Subcutaneous abdominal adipose tissue (tissue), 5 donors: ENCODE data around the gene VASN.

ENCODE experiments used
- H3K27ac ChIP-seq: one replicate; pipeline ENCODE4 v1.7.0; 2013; ENCODE audit warnings: low read depth, mild to moderate bottlenecking, inconsistent platforms, low read length, moderate library complexity
- H3K27me3 ChIP-seq, 5 donors: one replicate each; pipeline ENCODE4 v1.7.0; 2013; ENCODE audit warnings: low read length in 5 of 5, inconsistent platforms in 1 of 5; ENCODE audit not compliant: control insufficient read depth in 5 of 5, insufficient read depth in 4 of 5
- H3K36me3 ChIP-seq, 5 donors: one replicate each; pipeline ENCODE4 v1.7.0; 2013; ENCODE audit warnings: low read length in 5 of 5; ENCODE audit not compliant: control insufficient read depth in 5 of 5, insufficient read depth in 5 of 5
- H3K4me1 ChIP-seq, 5 donors: one replicate each; pipeline ENCODE4 v1.7.0; 2013; ENCODE audit warnings: low read length in 5 of 5, mild to moderate bottlenecking in 3 of 5, moderate library complexity in 1 of 5; ENCODE audit not compliant: control insufficient read depth in 5 of 5, insufficient read depth in 5 of 5
- H3K4me3 ChIP-seq, 5 donors: one replicate each; pipeline ENCODE4 v1.7.0; 2013; ENCODE audit warnings: low read length in 5 of 5, low read depth in 1 of 5
- H3K9ac ChIP-seq, 5 donors: one replicate each; pipeline ENCODE4 v1.7.0; 2013; ENCODE audit warnings: low read length in 5 of 5, mild to moderate bottlenecking in 4 of 5, moderate library complexity in 3 of 5
- H3K9me3 ChIP-seq, 5 donors: one replicate each; pipeline ENCODE4 v1.7.0; 2013; ENCODE audit warnings: low read length in 5 of 5; ENCODE audit not compliant: control insufficient read depth in 5 of 5
- donor health status: healthy.
- donor health status: healthy.
- donor health status: healthy.
- donor health status: healthy.
- donor health status: healthy.

VASN gene

DNA sequence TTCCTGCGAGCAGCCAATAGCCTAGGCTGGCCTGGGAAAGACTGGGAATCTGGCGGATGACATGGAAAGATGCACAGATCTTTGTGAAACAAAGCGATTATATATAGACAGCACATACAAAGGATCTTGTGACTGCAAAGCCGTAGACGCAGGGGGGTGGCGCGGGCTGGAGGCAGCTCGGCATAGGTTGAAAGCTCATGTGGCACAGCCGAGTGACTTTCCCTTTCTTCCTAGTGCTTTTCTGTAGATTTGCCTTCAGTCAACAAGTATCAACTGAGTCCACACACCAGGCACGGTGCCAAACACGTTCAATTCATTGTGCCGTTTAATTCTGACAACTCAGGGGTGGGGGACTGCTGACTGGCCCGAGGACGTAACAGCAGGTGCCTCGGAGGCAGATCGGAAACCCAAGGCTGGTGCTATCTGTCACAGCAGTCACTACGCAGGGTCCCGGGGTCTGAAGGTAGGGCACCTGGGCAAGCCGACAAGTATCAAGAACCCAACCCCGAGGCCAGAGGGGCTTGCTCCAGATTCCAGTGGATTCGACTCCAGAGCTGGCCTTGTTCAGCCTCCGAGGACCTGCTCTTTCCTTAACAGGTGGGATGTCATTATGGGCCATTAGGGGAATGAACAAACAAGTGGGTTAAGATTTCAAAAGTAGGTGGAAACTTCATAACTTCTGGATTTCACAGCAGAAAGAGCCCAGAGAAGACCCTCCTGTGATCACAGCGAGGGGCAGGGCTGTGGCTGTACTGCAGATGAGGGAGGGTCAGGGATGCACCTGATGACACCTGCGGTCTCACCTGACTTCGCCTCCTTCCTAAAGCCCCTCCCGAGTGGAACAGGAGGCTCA lies 26.4 kb upstream of the VASN start:
- H3K27ac ChIP-seq = no peak overlapping the region
- H3K4me3 ChIP-seq = no peak overlapping the region

DNA sequence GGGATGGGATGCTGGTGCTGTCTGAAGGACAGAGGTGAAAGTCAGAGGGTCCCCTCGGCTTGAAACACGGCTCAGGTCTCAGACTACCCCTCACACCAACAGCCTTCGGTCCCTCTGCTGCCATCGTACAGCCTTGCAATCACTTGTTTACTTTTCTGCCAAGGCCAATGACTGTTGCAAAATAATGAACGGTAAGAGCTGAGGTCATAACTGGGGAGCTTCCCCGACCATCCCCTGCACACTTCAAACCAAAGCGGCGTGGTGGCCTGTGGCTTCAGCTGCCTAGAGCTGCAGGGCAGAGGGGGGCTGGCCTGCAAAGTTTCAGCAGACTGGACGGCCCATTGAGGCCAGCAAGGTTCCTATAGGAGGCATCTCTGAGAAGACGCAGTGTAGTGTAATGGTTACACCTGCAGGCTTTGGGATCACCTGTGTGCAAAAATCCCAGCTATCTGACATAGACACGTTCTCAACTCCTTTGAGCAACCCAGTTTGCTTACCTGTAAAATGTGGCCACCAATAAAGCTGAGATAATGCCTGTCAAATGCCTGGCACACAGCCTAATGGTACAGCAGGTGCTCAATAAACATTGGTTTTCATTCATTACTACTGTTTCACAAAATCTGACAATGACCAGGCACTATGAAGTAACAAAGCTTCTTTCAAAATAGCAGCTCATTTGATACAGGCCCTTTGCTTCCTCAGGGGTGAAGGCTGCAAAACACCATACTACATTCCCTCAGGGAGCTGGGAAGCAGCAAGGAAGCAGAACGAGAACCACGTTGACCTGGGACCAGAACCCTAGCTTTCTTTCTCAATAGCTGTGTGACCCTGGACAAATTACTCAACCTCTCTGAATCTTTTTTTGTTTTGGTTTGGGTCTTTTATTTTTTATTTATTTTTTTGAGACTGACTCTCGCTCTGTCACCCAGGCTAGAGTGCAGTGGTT lies 25.5 kb upstream of the VASN start:
- no peaks in the 10 kb centered on the region for H3K9me3 ChIP-seq
- no peak overlapping the region for H3K4me3 ChIP-seq
- no peaks in the 10 kb centered on the region for H3K27me3 ChIP-seq
- H3K36me3 ChIP-seq = peaks cover 0 to 13% (median 2%) of the 10 kb centered on the region in 5 donors
- no peak overlapping the region for H3K27ac ChIP-seq
- H3K9ac ChIP-seq = no peak overlapping the region
- peaks cover 3 to 43% (median 40%) of the 10 kb centered on the region in 5 donors for H3K4me1 ChIP-seq

More for the DNA sequence above, 26.4 kb upstream of the VASN start:
- H3K27me3 ChIP-seq = no peaks in the 10 kb centered on the region
- H3K4me1 ChIP-seq = peaks cover 3 to 37% (median 34%) of the 10 kb centered on the region in 5 donors
- peaks cover 0 to 22% (median 8%) of the 10 kb centered on the region in 5 donors for H3K36me3 ChIP-seq
- H3K9ac ChIP-seq = no peak overlapping the region
- H3K9me3 ChIP-seq = no peaks in the 10 kb centered on the region

DNA sequence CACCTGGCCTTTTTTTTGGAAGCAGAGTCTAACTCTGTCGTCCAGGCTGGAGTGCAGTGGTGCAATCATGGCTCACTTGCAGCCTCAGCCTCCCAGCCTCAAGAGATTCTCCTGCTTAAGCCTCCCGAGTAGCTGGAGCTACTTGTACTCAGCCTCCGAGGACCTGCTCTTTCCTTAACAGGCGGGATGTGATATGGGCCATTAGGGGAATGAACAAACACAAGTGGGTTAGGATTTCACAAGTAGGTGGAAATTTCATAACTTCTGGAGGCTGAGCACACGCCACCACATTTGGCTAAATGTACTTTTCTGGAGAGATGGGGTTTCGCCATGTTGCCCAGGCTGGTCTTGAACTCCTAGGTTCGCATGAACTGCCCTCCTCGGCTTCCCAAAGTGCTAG lies 24.6 kb upstream of the VASN start:
- H3K9ac ChIP-seq = no peak overlapping the region

DNA sequence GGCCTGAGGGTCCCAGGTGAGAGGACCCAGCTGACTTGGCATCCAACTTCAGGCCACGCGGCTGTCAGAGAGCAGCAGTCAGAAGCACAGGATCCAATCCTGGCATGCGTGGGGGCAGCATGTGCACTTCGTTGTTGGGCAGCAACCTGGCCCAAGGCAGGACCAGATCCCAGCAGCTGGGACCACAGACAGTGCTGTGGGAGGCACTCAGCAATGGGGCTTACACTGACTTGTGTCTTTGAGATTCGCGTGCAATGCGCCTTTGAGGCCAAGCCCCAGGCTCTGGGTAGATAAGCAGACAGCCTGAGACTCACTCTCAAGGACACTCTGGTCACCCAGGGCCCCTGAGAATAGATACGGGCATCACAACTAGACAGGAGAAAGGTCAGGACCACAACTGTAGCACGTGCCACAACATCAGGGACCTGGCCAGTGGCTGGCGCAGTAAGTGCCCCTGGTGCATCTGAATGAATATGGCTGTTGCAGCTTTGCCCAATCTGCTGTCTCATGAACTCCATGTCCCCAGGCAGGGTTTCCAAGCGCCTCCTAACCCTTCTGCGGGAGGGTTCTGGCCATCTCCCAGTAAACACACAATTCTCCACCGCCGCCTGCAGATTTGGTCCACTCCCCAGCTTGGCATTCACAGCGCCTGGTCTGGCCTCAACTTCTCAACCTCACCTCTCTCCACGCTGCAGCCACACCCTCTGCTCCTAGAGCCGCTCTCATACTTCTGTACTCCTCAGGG lies 23.7 kb upstream of the VASN start:
- H3K27ac ChIP-seq = no peak overlapping the region

More for the DNA sequence above, 24.6 kb upstream of the VASN start:
- Histone ChIP-seq H3K4me3 (no peak overlapping the region), H3K27me3 (no peaks in the 10 kb centered on the region), H3K36me3 (peaks cover 0 to 8% (median 0%) of the 10 kb centered on the region in 5 donors), H3K9me3 (no peaks in the 10 kb centered on the region), H3K27ac (no peak overlapping the region), H3K4me1 (peaks cover 3 to 45% (median 43%) of the 10 kb centered on the region in 5 donors)

DNA sequence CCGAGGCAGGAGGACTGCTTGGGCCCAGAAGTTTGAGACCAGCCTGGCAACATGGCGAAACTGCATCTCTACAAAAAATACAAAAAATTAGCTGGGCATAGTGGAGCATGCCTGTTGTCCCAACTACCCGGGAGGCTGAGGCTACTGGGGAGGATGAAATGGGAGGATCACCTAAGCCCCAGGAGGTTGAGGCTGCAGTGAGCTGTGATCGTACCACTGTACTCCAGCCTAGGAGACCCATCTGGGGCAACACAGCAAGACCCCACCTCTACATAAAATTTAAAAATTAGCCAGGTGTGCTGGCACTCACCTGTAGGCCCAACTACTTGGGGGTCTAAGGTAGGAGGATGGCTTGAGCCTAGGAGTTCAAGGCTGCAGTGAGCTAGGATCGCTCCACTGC lies 22.3 kb upstream of the VASN start:
- Histone ChIP-seq H3K36me3 (peaks cover 0 to 9% (median 4%) of the 10 kb centered on the region in 5 donors), H3K27me3 (no peaks in the 10 kb centered on the region), H3K4me3 (no peak overlapping the region), H3K9me3 (no peaks in the 10 kb centered on the region), H3K9ac (no peak overlapping the region), H3K4me1 (peaks cover 3 to 45% (median 39%) of the 10 kb centered on the region in 5 donors), H3K27ac (no peak overlapping the region)

More for the DNA sequence above, 23.7 kb upstream of the VASN start:
- H3K27me3 ChIP-seq = no peaks in the 10 kb centered on the region
- H3K9ac ChIP-seq = no peak overlapping the region
- peaks cover 0 to 8% (median 0%) of the 10 kb centered on the region in 5 donors for H3K36me3 ChIP-seq
- peaks cover 3 to 45% (median 43%) of the 10 kb centered on the region in 5 donors for H3K4me1 ChIP-seq
- H3K4me3 ChIP-seq = no peak overlapping the region
- no peaks in the 10 kb centered on the region for H3K9me3 ChIP-seq

DNA sequence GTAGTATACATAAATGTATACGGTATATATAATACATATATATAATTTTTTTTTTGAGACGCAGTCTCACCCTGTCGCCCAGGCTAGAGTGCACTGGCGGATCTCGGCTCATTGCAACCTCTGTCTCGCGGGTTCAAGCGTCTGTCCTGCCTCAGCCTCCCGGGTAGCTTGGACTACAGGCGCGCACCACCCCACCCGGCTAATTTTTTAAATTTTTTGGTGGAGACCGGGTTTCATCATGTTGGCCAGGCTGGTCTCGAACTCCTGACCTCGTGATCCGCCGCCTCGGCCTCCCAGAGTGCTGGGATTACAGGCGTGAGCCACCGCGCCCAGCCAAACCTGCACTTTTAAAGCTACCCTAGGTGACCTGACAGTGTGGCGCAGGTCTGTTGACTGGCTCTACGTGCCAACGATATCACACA lies 21.3 kb upstream of the VASN start:
- Histone ChIP-seq H3K36me3 (peaks cover 0 to 18% (median 10%) of the 10 kb centered on the region in 5 donors), H3K4me3 (peak overlapping the region; percentile 87 to 96 (median 90)), H3K9ac (peak overlapping the region in 4 of 5 donors; percentile 82 to 98 (median 92)), H3K27me3 (no peaks in the 10 kb centered on the region), H3K9me3 (no peaks in the 10 kb centered on the region), H3K4me1 (peaks cover 3 to 45% (median 39%) of the 10 kb centered on the region in 5 donors), H3K27ac (peak overlapping the region; percentile 74)

DNA sequence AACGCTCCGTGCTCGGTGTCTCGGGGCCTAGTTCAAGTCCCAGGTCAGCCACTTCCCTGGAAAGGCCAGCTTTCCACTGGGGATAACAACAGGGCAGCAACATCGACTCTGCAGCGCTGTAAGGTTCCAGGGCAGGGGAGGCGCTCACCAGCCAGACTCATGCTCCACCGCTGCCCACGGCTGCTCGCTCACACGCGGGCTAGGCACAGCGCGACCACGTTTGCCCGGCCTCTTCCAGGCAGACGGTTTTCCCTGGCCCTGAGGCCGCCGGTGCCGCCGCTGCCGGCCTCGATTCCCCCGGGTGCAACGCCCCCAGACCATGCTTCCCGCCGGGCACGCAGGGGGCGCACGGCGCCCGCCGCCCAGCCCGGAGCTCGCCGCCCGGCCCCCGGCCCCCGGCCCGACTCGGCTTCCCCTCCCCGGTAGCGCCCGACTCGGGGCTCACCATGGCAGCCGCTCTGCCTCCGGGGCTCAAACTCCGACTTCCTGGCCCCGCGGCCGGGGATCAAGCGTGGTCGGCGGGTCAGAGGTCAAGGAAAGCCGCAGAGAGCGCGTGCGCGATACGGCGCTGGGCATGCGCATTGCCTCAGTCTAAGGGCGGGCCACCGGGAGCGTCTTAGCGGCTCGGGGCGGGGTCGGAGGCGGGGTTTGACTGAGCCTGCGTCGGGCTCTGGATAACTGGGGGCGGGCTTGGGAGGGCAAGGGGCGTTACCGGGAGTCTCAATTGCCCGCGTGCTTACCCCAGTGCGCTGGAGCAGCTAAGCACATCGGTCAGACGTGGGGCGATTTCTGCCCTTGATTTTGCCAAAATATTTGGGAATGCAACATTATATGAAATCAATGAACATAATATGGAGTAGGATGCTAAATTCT lies 20.6 kb upstream of the VASN start, which contains the start of gene PAM16:
TSS of gene PAM16 (minus strand) at position 535 of the 873 bp plus-strand sequence. CDS start at position 448, 87 bp downstream.
- Histone ChIP-seq H3K36me3 (peaks cover 0 to 18% (median 10%) of the 10 kb centered on the region in 5 donors), H3K27ac (peak within 1 kb of the TSS; percentile 74), H3K9ac (peak within 1 kb of the TSS; percentile 48 to 98 (median 90)), H3K4me1 (peaks cover 1 to 39% (median 33%) of the 10 kb centered on the region in 5 donors), H3K9me3 (no peaks in the 10 kb centered on the region), H3K4me3 (peak within 1 kb of the TSS; percentile 87 to 96 (median 90)), H3K27me3 (no peaks in the 10 kb centered on the region)

DNA sequence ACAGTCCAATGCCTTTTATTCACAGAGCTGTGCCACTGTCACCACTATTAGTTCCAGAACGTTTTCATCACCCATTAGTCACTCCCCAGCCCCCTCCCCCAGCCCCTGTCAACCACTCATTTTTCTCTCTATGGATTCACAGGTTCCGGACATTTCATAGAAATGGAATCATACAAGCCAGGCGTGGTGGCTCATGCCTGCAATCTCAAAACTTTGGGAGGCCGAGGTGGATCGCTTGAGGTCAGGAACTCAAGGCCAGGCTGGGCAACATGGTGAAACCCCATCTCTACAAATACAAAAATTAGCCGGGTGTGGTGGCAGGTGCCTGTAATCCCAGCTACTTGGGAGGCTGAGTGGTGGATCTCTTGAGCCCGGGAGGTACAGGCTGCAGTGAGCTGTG lies 19.8 kb upstream of the VASN start:
- Histone ChIP-seq H3K9me3 (no peaks in the 10 kb centered on the region), H3K4me1 (peaks cover 0 to 31% (median 28%) of the 10 kb centered on the region in 5 donors), H3K9ac (no peak overlapping the region), H3K36me3 (peaks cover 0 to 22% (median 10%) of the 10 kb centered on the region in 5 donors), H3K27ac (no peak overlapping the region), H3K4me3 (no peak overlapping the region), H3K27me3 (no peaks in the 10 kb centered on the region)
